OCI-LY7 (cell line): ENCODE measurements around the gene PDE11A. TPM values are rescaled to one million over a fixed set of nuclear protein-coding genes. Genes with fewer than 3 reads are reported as not detected.
"Not testable (repeated sequence)": the region's sequence is repeated elsewhere in the genome, so short reads cannot be mapped to it uniquely, and the experiment has no call there.

Source experiments
- BruUV-seq: library from RNA; stranded (reverse); fragments of 400-500 nt; replicated peaks from 2 replicates; lab custom pipeline; 2021; lab: Mats Ljungman, UMichigan
- CTCF ChIA-PET: fragments of 300-600 bp; sonication (Branson Sonifier 250); formaldehyde crosslinking; loops from one replicate; lab custom pipeline; 2022; ENCODE audit warnings: antibody characterized with exemption; ENCODE audit not compliant: unreplicated experiment; lab: Charles Lee
- POLR2A ChIA-PET: fragments of 300-600 bp; sonication (Branson Sonifier 250); formaldehyde crosslinking; loops from one replicate; lab custom pipeline; 2022; ENCODE audit warnings: antibody characterized with exemption; lab: Charles Lee
- DNase-seq: peaks from one replicate; pipeline ENCODE4 v3.0.0-alpha.2; 2015; ENCODE audit warnings: low spot score
- H2AFZ ChIP-seq: fragments of 200-600 bp; sonication (generic), shearing (Covaris generic); 2 replicates; pipeline ENCODE4 v1.6.1; 2014; ENCODE audit warnings: mild to moderate bottlenecking, antibody characterized with exemption, low read length, moderate library complexity
- H3K27ac ChIP-seq: fragments of 200-600 bp; sonication (generic); 2 replicates; pipeline ENCODE4 v1.5.1; 2014; ENCODE audit warnings: mixed run types, low read depth, mild to moderate bottlenecking, moderate library complexity, low read length, inconsistent platforms; ENCODE audit not compliant: poor library complexity, severe bottlenecking
- H3K36me3 ChIP-seq: fragments of 200-600 bp; sonication (generic); 2 replicates; pipeline ENCODE4 v1.6.1; 2014; ENCODE audit warnings: mild to moderate bottlenecking, antibody characterized with exemption, low read length, moderate library complexity, mixed read lengths; ENCODE audit not compliant: insufficient read depth
- H3K4me1 ChIP-seq: fragments of 200-600 bp; sonication (generic); 2 replicates; pipeline ENCODE4 v1.5.1; 2014; ENCODE audit warnings: mild to moderate bottlenecking, low read length; ENCODE audit not compliant: insufficient read depth, poor library complexity, severe bottlenecking
- H3K4me2 ChIP-seq: fragments of 200-600 bp; sonication (generic); 2 replicates; pipeline ENCODE4 v1.6.1; 2014; ENCODE audit warnings: mild to moderate bottlenecking, low read length
- H3K4me3 ChIP-seq: fragments of 200-600 bp; sonication (generic); 2 replicates; pipeline ENCODE4 v1.5.1; 2014; ENCODE audit warnings: mild to moderate bottlenecking, low read depth, low read length; ENCODE audit not compliant: poor library complexity, severe bottlenecking
- H3K79me2 ChIP-seq: fragments of 200-600 bp; sonication (generic); 2 replicates; pipeline ENCODE4 v1.6.1; 2016; ENCODE audit warnings: low read depth, mild to moderate bottlenecking, low read length, moderate library complexity, mixed read lengths; ENCODE audit not compliant: insufficient read depth
- H3K9me2 ChIP-seq: fragments of 200-600 bp; sonication (generic); 2 replicates; pipeline ENCODE4 v1.6.1; 2016; ENCODE audit warnings: mild to moderate bottlenecking, low read length, mixed read lengths; ENCODE audit not compliant: insufficient read depth
- H3K9me3 ChIP-seq: fragments of 200-600 bp; sonication (generic); 2 replicates; pipeline ENCODE4 v1.6.1; 2014; ENCODE audit warnings: mild to moderate bottlenecking, mixed run types, low read length, mixed read lengths
- H4K20me1 ChIP-seq: fragments of 200-600 bp; sonication (generic); 2 replicates; pipeline ENCODE4 v1.6.1; 2014; ENCODE audit warnings: mild to moderate bottlenecking, antibody characterized with exemption, low read length, moderate library complexity, mixed read lengths; ENCODE audit not compliant: insufficient read depth
- CTCF ChIP-seq: fragments of 200-600 bp; sonication (generic); conservative IDR thresholded peaks from 2 replicates; pipeline ENCODE4 v1.5.1; 2014; ENCODE audit warnings: mild to moderate bottlenecking, antibody characterized with exemption, low read length, moderate library complexity, mixed read lengths
- EZH2phosphoT487 ChIP-seq: fragments of 200-600 bp; sonication (generic); IDR thresholded peaks from 2 replicates; pipeline ENCODE4 v1.6.1; 2018; ENCODE audit warnings: low read depth, borderline replicate concordance, mild to moderate bottlenecking, mixed run types, antibody characterized with exemption, low read length, moderate library complexity, mixed read lengths
- intact Hi-C: fragments of 100-400 bp; cut with micrococcal nuclease; formaldehyde crosslinking; loops from one replicate; pipeline ENCODE4 v1.10.0; 2022; ENCODE audit not compliant: unreplicated experiment
- total RNA-seq, 2 experiments: library from RNA; depleted of rRNA in 1 of 2; stranded (reverse); fragments of >200 nt in 1 of 2; shearing (Covaris generic) in 1 of 2; gene quantifications; 2 replicates each; pipeline ENCODE4 v1.2.3, GENCODE V29; 2014 to 2022

Gene PDE11A
- total RNA-seq, 2 experiments from 2014 or later: 0.03 TPM; not detected in 1

- POLR2A ChIA-PET: no interaction called here
- H3K36me3 ChIP-seq: no peaks in the 10 kb centered on the region
- no peak overlapping the region for H2AFZ ChIP-seq
- no peaks in the 10 kb centered on the region for H3K4me1 ChIP-seq
- H3K4me3 ChIP-seq: no peak overlapping the region
- intact Hi-C loops: no loop called here
- H3K9me3 ChIP-seq: no peaks in the 10 kb centered on the region
- H3K4me2 ChIP-seq: no peak overlapping the region
- no peak overlapping the region for H3K27ac ChIP-seq
- no TSS peak for BruUV-seq
- CTCF ChIA-PET: no interaction called here
- no peak for DNase-seq
- no peaks in the 10 kb centered on the region for H4K20me1 ChIP-seq
- no peaks in the 10 kb centered on the region for H3K79me2 ChIP-seq
- no peaks in the 10 kb centered on the region for H3K9me2 ChIP-seq
- TF ChIP-seq EZH2phosphoT487 (no peak), CTCF (no peak)
These were observed 229.4 kb downstream of the PDE11A start for GRCh38 chr2:177843188-177843587.

GRCh38 chr2:177842243-177842642 lies 230.3 kb downstream of the PDE11A start:
- POLR2A ChIA-PET: interaction anchor here (0.7 kb wide), 1 partner anchor 476 kb away, joined by 3 read pairs; no protein-coding TSS in a partner anchor
- Histone ChIP-seq H3K9me3 (no peaks in the 10 kb centered on the region), H3K4me2 (no peak overlapping the region), H3K4me1 (no peaks in the 10 kb centered on the region), H3K36me3 (no peaks in the 10 kb centered on the region), H3K9me2 (no peaks in the 10 kb centered on the region), H3K79me2 (no peaks in the 10 kb centered on the region), H3K27ac (no peak overlapping the region), H4K20me1 (no peaks in the 10 kb centered on the region), H3K4me3 (no peak overlapping the region), H2AFZ (no peak overlapping the region)
- intact Hi-C loops: no loop called here
- BruUV-seq: no TSS peak
- TF ChIP-seq EZH2phosphoT487 (no peak), CTCF (no peak)
- CTCF ChIA-PET: no interaction called here
- DNase-seq: no peak

- H3K9me2 ChIP-seq, H3K9me3 ChIP-seq, H3K27ac ChIP-seq, H4K20me1 ChIP-seq, BruUV-seq, H3K4me3 ChIP-seq, H2AFZ ChIP-seq, H3K79me2 ChIP-seq, H3K4me1 ChIP-seq, DNase-seq, H3K36me3 ChIP-seq, intact Hi-C loops, CTCF ChIA-PET, H3K4me2 ChIP-seq: not testable (repeated sequence)
- POLR2A ChIA-PET: interaction anchor here (0.5 to 1.3 kb wide), 2 partner anchors 84 to 1422 kb away, joined by 4 to 5 read pairs; no protein-coding TSS in a partner anchor
These were observed 237.0 kb downstream of the PDE11A start for GRCh38 chr2:177835418-177836204.
